ENCODE results near the gene NRG2.

GRCh38 chr5:139808481-139809330, 234.4 kb downstream of the NRG2 start:
- TF ChIP-seq SUZ12 (IDR thresholded peaks at IDR 0.05; ENCODE audit: low read length) = no peak
- TF ChIP-seq GTF2F1 (IDR thresholded peaks at IDR 0.05; ENCODE audit: borderline replicate concordance, low read depth, low read length) = no peak

Measured in H1 (cell line).